CD4-positive, alpha-beta T cell treated with Interleukin-6 for 4 hours (primary cell): ENCODE results near the gene PPP1R3E.
A peak's percentile ranks its signal among the peaks of the same experiment; 100 is the strongest.
"Not testable (repeated sequence)": the region's sequence is repeated elsewhere in the genome, so short reads cannot be mapped to it uniquely, and the experiment has no call there.

Experiments
- DNase-seq: peaks from one replicate; pipeline ENCODE4 v3.0.0-alpha.2; 2020; ENCODE audit warnings: mixed read lengths

The PPP1R3E gene, protein sequence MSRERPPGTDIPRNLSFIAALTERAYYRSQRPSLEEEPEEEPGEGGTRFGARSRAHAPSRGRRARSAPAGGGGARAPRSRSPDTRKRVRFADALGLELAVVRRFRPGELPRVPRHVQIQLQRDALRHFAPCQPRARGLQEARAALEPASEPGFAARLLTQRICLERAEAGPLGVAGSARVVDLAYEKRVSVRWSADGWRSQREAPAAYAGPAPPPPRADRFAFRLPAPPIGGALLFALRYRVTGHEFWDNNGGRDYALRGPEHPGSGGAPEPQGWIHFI

DNA sequence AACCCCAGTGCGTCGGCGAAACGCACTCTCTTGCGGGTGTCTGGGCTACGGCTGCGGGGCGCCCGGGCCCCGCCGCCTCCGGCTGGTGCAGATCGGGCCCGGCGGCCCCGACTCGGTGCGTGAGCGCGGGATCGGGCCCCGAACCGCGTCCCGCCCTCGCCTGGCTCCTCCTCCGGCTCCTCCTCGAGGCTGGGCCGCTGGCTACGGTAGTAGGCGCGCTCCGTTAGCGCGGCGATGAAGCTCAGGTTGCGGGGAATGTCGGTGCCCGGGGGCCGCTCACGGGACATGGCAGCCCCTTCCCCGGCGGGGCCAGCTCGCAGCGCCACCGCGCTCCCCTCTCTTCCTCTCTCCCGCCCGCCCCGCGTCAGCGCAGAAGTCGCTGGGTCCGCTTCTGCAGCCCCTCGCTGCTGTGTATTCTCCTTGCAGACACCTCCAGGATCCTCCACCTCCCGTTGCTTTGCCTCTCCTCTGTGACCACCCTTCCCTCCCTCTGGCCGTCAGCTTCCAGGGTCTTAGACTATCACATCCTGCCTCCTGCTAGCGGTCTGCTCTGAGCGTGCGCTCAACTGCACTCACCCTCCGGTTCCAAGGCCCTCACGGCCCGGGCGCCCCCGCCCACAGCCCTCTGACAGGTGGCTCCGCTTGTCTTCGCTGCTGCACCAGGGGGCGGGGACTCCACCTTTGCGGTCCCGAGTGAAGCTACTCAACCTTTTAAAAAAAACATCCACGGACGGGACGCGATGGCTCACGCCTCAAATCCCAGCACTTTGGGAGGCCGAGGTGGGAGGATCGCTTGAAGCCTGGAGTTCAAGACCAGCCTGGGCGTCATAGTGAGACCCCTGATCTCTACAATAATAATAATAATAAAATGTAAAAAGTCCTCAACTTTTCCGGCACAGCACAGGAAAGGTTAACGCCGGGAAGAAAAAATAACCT is at the start of gene PPP1R3E:
TSS of gene PPP1R3E (minus strand) at position 570 of the 936 bp plus-strand sequence. CDS start at position 287, 283 bp downstream.
- peak; percentile 96 for DNase-seq

DNA sequence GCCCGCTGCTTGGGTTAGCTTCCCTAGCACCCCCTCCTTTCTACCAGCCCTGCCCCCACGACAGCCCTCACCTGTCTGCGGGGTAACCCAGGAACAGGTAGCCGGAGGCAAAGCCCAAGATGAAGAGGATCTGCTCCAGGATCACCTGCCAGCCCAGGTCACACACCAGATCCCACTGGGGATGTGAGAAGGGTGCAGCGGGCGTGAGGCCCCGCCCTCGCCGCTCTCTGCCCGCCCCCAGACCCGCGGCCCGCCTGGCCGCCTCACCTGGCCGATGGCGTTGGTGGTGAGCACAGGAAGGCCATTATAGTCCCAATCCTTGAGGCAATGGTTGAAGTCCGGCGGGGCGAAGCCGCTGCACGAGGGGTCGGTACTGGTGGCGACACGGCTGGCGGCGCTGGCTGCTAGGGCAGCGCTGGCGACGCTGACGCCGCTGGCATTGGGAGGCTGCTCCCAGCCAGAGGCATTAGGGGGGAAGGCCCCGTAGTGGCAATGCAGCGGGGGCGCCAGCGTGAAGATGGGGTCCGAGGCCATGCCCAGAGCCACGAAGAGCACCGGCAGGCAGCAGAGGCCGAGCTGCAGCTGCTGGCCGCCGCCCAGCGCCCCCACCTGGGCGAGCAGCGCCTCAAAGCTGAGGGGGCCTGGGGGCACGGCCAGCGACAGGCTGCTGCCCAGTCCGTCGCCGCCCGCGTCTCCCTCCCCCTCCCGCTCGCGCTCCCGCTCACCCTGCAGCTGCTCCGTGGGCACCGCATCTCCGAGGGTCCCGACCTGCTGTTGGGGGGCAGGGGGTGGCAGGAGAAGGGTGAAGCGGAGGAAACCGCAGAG is 49.2 kb upstream of the PPP1R3E start:
- peak; percentile 23 for DNase-seq

DNA sequence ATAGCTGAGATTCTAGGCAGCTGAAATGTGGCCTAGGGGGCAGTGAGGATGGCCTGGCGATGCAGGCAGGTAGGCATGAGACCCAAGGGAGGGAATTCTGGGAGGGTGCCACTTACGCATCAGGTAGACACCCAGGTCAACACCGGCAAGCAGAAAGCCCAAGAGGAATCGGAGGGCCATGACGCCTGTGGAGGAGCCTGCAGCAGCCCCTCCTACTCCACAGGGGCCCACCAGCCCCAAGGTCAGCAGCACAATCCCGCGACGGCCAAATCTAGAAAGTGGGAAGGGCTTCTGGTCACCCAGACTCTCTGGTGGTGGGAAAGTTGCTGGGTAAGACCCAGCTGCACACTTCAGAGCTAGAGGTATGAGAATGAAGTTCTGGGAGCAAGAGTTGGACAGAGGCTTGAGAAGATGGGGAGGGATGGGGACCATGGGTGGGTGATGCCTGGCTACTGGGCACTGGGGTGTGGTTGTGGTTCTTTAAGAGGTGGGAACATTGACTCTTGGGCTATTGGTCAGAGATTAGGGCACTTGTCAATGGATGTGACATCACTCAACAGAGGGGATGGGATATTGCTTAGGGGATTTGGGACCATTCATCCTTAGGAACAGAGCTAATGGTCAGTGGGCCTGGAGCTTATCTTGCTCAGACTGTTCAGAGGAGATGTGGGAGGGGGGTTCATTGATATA is 46.6 kb upstream of the PPP1R3E start:
- DNase-seq = no peak

DNA sequence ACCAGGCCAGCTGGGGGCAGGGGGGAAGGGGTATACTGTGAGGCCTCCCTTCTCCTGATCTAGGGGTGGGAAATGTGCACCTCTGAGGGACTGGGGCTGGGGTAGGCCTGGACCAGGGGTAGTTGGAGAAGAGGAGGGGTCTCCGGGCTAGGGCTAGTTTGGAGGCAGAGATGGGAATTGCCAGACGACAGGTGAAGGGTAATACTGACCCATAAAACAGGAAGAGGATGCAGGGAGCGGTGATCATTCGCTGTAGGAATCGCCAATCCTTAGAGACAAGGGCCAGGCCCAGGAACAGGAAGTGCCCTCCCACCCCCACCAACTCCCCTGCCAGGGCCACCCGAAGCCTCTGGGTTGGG is 45.6 kb upstream of the PPP1R3E start:
- no peak for DNase-seq

DNA sequence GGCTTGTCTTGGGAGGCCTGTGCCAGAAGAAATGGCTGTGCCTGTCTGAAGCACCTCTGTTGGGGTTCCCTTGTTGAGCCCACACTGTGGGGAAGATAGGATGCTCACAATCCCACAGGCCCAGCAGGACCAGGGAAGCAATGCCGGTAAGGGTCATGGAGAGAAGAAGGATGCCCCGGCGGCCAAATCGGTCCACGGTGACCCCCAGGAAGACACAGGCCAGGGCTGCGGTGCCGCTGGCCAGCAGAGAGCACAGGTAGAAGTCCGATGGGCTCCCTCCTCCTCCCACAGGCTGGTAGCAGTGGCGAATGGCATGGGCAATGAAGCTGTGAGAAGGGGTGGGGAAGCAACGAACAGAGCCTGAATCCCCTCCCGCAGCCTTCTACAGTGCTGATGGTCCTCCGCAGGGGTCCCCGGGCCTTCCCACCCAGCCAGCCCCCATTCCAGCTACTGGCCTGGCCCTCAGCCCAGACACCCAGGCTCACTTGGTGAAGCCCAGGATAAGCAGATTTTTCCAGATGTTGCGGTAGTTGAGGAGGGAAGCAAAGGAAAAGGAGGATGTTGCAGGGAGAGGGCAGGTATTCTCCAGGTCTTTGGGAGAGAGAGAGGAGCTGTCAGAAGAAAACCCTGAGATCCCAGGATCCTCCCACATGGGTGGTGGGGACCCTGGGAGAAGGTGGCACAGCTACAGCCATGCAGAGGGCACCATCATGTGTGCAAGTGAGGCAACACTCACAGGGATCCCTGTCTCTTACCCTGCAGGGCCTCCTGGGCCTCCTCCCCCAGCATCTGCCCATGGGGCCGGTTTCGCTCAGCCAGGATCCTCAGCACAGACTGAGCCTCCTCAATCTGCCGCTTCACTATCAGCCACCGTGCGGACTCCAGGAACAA is 45.0 kb upstream of the PPP1R3E start:
- DNase-seq = no peak

DNA sequence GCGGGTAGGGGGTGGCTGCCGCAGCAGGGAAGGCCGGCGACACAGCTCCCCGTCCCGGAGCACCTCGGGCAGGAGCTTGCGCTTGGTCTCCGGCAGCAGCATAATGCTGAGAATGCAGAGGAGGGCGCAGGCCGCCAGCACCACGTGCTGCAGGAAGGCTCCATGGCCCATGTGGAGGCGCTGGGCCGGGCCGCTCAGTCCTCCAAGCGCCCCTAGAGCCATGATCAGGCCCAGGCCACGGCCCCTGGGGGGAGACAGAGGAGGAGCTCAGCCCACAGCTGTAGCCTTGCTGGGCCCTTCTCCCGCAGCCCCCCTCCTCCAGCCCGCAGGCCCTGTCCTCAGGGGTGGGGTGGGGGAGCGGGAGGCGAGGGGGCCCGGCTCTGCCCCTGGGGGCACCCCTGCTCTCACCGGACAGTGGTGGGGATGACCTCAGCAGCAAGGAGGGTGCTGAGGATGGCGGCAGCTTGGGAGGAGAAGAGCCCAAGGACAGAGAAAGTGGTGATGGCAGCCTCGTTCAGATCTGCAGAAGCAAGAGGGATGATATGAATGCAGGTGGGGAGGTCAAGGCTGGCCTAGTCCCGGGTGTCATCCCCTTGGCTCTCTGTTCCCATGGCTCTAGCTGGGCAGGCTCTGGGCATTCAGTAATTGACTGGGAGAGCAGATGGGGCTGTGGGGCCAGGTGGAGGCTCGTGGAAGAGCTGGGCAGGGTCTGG is 44.2 kb upstream of the PPP1R3E start:
- DNase-seq = no peak

DNA sequence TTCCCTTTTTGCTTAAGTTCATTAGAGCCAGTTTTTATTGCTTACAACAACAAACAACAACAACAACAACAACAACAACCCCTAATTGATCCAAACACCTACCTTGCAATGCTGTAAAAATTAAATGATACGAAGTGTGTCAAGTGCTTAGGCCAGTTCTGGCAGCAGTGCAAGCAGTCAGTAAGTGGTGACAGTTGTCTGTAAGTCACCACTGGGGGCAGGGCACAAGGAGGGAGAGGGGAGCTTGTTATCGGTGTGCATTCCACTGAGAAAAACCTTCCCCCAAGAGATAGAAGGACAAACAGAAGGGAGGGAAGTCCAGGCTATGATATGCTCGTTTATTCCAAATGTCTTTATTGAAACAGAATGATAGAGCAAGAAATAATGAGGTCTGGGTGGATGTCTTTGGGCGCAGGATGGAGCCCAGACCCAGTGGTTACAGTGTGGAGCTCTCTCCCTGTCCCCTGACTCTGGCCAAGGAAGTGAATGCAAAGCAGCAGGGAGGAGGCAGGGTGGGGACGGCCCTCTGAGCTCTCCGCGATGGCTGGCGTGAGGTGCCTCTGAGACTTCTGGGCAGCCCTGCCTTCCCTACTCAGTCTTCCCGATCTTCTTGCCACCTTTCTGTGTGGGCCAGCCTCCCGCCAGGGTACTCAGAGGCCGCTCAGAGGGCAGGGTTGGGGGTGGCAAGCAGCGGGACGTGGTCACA is 43.5 kb upstream of the PPP1R3E start:
- no peak for DNase-seq

DNA sequence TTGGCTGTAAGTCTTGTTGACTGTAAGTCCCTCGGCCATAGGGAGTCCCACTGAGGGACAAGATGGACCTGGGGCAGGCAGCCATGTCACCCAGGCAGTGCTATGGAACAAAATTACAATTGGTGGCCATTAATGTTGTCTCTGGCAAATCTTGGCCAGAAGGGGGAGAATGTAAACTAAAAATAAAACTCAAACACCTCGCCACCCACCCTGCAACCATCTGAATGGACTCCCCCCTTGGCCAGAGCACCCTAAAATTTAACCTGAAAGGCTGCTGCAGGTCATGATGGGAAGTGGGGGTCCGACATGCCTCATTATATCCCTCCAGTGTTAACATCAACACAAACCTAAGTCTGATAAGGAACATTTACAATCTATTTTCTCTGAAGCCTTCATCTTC is 41.8 kb upstream of the PPP1R3E start:
- DNase-seq = no peak

DNA sequence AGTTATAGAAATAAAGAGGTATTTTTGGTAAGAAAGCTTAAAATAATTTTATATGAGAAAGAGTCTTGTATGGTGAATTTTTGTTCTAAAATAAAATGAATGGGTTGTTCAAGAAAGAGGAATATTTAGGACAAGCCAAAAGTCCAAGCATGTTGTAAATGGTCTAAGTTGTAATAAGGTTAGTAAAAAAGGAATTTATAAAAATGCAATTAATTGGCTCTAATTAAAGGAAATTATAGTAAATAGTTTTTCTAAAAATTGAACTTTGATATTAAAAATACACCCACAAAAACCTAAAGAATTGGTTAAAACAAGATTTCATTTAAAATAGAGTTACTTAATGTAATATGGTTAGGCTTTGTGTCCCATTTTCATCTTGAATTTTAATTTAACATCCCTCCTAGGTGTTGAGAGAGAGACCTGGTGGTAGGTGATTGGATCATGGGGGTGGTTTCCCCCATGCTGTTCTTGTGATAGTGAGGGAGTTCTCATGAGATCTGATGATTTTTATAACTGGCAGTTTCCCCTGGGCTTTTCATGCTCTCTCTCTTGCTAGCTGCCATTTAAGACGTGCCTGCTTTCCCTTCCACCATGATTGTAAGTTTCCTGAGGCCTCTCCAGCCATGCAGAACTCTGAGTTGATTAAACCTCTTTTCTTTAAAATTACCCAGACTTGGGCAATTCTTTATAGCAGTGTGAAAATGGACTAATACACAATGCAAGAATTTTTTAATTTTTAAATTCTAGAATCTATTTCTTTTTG is 37.0 kb upstream of the PPP1R3E start:
- DNase-seq = no peak

DNA sequence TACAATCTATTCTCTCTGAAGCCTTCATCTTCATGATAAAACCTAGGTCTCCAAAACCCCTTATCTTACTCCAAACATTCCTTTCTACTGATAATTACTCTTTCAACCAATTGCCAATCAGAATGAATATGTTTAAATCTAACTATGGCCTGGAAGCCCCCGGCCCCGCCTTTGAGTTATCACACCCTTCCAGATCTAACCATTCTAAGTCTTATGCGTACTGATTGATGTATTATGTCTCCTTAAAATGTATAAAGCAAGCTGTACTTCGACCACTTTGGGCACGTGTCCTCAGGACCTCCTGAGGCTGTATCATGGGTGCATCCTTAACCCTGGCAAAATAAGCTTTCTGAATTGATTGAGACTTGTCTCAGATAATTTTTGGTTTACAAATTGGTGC is 33.0 kb upstream of the PPP1R3E start:
- no peak for DNase-seq

DNA sequence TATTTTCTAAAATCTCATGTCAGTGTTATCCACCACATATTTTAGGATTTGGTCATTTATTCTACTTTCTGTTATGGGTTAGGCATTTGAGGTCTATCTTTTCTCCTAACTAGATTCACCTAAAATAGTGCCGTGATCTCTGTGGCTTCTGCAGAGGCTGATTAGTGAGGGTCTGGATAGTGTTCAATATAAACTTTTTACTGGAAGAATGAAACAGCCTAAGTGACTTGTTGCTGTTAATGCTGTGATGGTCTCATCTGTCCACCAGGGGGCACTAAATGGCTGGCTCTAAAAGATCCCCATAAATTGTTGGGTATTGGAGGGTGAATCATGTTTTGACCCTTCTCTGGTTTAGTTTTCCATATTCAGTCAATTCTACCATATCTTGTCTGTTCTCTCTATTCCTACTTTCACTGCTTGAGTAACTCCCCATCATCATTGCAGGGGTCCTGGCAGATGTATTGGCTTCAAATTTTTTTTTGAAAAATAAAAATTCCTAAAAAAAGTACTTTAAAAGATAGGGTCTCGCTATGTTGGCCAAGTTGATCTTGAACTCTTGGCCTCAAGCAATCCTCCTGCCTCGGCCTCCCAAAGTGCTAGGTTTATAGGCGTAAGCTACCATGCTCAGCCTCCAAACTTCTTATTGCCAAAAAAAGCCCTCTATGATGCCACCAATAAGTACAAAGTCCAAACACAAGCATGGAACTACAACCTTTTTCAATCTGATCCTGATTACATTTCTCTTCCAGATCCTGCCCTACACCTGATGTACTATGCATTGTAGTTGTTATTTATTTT is 25.5 kb upstream of the PPP1R3E start:
- DNase-seq = peak; percentile 75

DNA sequence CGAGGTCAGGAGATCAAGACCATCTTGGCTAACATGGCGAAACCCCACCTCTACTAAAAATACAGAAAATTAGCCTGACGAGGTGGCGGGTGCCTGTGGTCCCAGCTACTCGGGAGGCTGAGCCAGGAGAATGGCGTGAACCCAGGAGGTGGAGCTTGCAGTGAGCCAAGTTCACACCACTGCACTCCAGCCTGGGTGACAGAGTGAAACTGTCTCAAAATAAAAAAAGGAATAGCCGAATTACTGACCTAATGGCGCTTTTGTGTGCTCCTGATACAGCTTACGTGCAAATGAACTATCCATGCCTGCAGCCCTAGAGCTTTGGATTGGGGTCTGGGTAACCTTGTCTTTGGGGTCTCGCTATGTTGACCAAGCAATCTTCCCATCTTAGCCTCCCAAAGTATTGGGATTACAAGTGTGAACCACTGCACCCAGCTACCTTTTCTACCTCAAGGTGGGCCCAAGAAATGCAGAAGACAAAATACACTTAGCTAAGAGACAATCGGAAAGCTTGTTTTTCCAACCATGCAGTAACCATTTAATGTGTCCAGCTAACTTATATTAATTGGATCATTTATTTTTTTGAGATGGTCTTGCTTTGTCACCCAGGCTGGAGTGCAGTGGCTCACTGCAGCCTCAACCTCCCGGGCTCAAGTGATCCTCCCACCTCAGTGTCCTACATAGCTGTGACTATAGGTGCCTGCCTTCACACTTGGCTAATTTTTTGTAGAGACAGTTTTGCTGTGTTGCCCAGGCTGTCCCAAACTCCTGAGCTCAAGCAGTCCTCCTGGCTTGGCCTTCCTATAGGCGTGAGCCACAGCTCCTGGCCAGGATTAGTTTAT is 24.1 kb upstream of the PPP1R3E start:
- no peak for DNase-seq

DNA sequence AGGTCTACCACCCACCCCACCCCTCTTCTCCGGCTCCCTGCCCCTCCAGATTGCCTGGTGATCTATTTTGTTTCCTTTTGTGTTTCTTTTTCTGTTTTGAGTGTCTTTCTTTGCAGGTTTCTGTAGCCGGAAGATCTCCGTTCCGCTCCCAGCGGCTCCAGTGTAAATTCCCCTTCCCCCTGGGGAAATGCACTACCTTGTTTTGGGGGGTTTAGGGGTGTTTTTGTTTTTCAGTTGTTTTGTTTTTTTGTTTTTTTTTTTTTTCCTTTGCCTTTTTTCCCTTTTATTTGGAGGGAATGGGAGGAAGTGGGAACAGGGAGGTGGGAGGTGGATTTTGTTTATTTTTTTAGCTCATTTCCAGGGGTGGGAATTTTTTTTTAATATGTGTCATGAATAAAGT is 23.1 kb upstream of the PPP1R3E start:
- DNase-seq = not testable (repeated sequence)

DNA sequence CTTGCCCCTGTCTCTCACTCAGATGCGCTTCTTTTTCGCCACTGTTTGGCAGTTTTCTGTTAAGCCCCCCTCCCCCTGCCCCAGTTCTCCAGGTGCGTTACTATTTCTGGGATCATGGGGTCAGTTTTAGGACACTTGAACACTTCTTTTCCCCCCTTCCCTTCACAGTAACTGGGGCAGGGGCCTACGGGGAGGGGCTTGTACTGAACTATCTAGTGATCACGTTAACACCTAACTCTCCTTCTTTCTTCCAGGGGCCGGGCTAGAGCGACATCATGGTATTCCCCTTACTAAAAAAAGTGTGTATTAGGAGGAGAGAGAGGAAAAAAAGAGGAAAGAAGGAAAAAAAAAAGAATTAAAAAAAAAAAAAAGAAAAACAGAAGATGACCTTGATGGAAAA is 22.3 kb upstream of the PPP1R3E start:
- no peak for DNase-seq

DNA sequence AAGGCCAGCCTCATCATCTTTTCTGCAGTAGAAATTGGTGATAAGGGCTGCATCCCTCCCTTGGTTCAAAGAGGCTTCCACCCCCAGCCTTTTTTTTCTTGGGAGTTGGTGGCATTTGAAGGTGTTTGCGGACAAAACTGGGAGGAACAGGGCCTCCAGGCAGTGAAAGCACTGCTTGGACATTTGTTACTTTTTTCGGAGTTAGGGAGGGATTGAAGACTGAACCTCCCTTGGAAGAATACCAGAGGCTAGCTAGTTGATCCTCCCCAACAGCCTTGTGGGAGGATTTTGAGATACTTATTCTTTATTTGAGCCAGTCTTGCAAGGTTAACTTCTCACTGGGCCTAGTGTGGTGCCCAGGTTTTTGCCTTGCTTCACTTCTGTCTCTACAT is 21.8 kb upstream of the PPP1R3E start:
- DNase-seq = no peak

DNA sequence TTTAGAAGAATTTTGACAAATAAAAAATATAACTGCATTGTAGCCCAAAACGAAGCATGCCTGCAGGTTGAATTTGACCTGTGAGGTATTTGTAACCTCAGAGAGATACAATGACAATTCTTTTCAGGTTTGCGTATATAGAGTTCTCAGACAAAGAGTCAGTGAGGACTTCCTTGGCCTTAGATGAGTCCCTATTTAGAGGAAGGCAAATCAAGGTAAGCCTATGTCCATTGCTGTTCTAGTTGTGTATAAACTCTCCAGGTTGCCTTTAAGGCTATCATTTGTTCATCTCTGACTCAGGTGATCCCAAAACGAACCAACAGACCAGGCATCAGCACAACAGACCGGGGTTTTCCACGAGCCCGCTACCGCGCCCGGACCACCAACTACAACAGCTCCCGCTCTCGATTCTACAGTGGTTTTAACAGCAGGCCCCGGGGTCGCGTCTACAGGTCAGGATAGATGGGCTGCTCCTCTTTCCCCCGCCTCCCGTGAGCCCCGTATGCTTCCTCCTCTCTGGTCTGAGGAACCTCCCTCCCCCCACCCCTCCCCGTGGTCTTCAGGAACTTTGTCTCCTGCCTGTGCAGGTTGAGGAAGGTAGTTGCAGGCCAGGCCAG is 21.3 kb upstream of the PPP1R3E start:
- no peak for DNase-seq
